Breast epithelium (tissue), 3 donors: ENCODE results near the gene QSOX2.

Source experiments
- CTCF ChIP-seq, 3 donors: fragments of 450-650 bp; IDR thresholded peaks; one replicate each; pipeline ENCODE4 v1.5.1; 2016 to 2017; ENCODE audit warnings: antibody characterized with exemption in 3 of 3, mild to moderate bottlenecking in 3 of 3, moderate library complexity in 3 of 3
- POLR2A ChIP-seq: fragments of 450-650 bp; IDR thresholded peaks from one replicate; pipeline ENCODE4 v1.6.1; 2016; ENCODE audit warnings: antibody characterized with exemption, mild to moderate bottlenecking, moderate library complexity
- POLR2AphosphoS5 ChIP-seq, 3 donors: sonication (generic); formaldehyde crosslinking; IDR thresholded peaks; one replicate each; pipeline ENCODE4 v1.6.1; 2017; ENCODE audit warnings: antibody characterized with exemption in 3 of 3

DNA sequence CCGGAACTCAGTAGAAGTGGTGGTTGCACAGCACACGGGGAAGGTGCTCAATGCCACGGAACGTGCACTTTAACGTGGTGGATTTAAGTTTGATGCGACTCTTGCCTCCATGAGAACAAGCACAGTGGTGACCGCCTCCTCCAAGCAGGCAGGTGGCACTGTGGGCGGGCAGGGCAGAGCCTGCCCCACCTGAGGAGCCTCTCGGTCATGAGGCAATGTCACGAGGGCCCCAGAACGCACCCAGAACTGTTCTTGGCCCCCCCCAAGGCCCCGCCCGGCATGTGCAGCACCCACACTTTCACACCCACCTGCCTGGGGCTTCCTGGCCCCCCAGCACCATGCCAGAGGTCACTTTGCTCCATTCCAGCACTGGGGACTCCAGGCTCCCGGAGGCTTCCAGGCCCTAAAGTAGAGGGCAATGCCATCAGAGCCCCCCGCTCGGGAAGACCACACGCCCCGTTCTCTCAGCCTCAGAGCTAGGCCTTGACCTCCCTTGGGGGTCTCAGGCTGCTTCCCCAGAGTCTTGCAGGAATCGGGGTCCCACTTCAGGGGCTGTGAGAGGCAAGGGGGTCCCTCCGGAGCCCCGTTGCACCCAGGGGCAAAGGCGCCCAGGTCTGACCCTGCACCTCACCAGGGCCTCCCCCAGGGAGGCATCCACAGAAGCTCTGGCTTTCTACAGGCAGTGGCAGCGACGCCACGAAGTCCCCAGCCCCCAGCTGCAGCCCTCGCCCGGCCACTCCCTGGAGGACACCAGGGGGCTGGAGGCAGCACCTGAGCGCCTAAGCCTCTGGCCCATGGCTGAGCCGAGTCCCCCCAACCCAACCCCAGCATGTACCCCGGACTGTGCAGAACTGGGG is 44.3 kb upstream of the QSOX2 start:
- TF ChIP-seq POLR2AphosphoS5 (IDR thresholded peaks at IDR 0.05) (no peak), POLR2A (no peak), CTCF (IDR thresholded peaks at IDR 0.05) (no peak)
